HG03575 (cell line): ENCODE results near the gene TMEM82.

Experiments
- ATAC-seq: cut with Tn5 transposase; IDR thresholded peaks from one replicate; pipeline ENCODE4 v1.9.1; 2021; ENCODE audit not compliant: unreplicated experiment, insufficient number of reproducible peaks, low FRiP score; ENCODE audit errors: extremely low read depth

The TMEM82 gene

DNA sequence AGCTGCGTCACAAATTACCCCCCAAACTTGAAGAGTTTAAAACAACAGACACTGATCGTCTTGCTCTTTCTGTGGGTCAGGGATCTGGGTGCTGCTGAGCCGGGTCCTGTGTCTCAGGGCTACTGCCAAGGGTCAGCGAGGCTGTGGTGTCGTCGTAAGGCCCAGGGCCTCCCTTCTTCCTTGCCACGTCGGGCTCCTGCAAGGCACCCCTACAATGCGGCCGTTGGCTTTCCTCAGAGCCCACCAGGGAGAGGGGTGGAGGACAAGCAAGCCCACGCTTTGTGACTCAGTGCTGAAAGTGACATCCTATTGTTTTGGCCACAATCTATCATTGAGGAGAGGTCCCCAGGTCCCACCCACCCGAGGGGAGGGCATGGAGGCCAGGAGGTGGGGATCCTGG lies 8.6 kb downstream of the TMEM82 start:
- ATAC-seq, result no peak

DNA sequence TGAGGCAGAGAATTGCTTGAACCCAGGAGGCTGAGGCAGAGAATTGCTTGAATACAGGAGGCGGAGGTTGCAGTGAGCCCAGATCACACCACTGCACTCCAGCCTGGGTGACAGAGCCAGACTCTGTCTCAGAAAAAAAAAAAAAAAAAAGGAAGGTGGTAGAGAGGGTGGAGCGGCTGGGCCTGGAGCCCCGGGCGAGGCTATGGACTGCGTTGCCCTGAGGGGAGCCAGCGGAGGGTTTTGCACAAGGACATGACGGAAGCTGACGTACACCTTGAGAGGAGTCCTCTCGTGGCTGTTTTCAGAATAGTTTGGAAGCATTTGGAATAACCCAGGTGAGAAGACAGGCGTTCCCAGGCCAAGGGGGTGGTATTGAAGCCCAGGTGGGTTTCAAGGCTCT lies 9.4 kb downstream of the TMEM82 start:
- ATAC-seq, result no peak

DNA sequence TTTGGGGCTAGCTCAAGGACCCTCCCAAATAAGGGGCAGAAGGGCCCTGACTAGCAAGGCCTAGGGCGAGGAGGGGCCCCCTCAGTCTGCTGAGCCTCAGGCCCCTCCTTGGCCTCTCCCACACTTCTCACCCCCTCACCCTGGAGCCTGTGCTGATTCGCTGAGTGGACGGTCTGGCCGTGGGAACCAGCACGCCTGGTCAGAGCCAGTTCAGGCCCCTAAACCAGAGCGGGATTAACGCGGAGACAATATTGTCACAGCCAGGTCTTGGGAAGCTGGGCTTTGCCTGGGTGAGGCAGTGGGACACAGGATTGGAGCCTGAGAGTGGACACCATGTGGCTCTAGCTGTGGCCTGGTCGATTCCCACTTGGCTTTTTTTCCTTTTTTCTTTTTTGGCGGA lies 11.5 kb downstream of the TMEM82 start:
- ATAC-seq, result no peak

DNA sequence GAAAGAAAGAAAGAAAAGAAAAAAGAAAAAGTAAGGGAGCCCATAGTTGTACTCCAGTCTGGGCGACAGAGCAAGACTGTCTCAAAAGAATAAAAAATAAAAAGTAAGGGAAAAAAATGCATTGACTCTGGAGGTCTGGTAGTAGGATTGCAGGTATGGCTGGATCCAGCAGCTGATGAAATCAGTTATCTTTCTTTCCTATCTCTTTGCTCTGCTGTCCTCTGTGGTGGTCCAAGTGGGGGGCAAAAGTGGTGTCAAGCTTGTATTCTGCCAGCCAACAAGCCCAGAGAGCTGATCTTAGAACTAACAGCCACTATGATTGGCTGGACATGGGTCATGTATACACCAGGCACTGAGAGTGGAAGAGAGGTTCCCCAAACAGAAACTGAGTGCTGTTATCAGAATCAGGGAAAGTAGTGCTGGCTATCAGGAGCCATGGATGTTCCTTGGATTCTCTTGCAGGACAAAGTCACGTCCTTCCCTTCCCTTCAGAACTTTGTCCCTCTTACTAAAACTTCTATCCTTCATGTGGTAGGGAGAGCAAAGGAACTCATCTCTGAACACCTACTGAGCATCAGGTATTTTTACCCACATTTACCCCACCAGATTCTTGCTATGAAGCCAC lies 12.8 kb downstream of the TMEM82 start:
- ATAC-seq, result no peak

DNA sequence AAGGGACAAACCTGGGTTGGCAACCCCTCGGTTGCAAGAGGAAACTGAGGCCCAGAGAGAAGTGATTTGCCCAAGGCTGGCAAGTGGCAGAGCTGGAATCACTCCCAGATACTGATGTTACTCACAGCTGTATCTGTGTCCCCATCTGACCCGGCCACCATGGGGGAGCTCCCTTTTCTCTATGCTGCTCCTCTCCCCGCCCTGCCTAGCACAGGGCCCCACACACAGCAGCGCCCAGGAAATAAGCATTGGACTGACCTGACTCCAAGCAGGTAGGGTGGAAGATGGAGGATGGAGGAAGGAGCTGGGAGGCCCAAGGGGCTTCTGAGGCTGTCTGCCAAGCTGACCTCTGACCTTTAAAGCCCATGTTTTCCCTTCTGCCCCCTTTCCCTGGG lies 13.3 kb downstream of the TMEM82 start:
- ATAC-seq, result no peak

DNA sequence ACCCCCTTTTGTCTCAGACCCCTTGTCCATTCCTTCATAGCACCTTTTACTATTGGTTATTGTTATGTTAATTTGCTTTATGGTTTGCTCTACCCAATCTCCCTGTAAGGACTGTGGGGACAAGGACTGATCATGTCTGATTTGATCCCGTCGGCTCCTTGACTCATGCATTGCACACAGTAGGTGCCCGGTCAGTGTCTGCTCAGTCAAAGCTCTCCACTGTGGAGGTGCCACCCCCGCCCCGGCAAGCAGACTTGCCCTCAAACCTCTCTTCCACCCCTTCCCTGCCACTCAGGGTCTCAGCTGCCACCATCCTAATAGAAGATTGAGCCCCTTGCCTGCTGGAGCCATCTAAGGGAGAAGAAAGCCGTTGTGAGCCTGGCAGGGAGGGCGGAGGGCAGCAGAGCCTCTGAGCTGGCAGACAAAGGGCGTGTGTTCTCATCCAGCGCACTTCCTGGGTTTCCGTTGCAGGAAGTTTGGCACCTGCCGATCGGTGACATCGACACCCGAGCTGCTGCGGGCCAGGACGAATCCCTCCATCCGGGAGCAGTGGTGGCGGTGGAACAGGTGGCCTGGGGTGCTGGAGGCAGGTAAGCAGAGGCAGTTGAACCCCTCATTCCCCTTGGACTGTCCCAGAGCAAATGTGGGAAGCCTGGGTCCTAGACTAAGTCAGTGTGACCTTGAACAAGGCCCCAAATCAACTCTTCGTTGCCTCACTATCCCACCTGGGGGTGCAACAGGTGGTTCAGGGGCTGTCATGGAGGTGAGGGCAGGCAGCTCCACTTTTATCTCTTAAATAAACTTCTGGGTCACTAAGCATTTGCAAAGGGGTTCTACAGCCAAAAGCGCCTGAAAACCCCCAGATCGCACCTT lies 14.1 kb downstream of the TMEM82 start:
- ATAC-seq, result no peak

DNA sequence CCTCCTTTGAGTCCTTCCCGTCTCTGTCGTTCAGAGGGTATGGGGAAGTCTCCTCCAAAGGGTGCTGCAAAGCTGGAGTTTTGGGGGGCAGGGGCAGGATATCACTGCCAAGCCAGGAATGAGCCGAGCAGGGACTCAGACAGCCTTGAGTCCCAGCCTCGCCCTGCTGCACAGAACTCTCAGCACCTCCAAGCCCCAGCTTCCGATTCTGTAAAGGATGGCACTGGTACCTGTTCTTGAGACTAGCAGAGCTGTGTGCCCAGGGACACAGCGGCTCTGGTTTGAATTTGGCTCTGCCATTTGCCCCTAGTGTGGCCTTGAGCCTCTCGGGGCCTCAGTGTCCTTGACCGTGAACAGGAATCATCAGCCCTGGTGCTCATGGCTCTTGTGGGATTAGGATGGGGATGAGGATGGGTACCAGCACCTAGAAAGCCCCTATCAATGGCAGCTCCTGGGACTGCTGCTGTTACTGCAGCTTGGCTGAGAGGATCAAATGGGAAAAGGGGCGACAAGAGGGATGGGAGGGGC lies 14.8 kb downstream of the TMEM82 start:
- ATAC-seq, result no peak

DNA sequence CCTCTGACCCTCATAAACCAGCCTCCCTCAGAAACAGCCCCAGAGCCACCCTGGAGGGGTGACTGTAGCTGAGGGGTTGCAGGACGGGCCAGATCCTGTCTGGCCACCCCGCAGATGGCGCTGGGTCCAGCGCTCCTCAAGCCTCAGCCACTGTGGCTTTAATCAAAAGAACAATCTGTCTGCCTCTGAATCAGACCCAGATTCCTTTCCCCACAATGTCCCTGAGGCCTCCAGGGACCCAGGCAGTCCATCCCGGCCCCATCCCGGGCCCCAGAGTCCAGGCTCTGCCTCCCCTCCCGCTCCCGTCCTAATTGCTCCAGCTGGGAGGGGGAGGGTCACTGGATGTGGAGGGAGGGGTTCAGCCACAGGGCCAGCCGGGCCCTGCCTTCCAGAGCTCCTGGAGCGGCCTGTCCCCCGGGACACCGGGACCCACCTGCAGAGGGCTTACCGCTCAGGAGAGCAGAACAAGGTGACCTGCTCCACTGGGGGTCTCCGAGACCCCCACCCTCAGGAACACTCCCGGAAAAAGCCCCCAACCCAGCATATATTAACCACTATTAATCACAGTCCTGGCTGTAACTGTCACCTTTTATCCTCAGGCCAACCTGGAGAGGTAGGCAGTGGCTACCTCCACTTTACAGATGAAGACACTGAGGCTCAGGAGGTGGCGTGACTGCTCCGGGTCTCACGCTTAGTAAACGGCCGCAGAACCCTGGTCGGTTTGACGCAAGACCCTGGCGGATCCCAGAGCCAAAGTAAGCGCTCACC lies 15.5 kb downstream of the TMEM82 start:
- ATAC-seq, result no peak

DNA sequence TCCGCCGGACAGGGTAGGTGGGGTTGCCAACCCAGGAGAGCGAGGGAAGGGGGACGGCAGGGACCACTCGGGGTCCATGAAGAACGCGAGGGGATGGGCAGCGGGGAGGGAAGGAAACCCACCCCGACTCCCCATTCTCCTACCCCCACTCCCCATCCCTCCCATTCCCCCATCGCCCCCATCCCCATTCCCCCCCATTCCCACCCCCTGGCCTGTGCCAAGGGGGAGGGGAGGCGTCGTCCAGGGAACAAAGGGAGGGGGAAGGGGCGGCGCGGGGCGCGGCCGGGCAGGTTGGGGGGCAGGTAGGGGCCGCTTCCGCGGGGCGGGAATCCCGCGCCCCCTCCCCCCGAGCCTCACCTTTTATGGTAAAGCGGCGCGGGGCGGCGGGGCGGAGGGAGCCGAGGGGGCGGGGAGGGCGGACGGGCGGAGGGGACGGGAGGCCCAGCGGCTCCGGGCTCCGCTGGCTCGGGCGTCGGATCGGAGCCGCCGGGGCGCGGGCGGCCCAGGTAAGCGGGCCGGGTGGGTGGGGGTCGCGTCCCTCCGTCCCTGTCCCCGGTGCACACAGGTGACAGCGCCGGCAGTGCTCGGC lies 16.1 kb downstream of the TMEM82 start, which contains the start of gene FBLIM1:
Gene FBLIM1 (plus strand): TSS at position 453 of the 589 bp plus-strand sequence. CDS start 6,189 bp downstream, outside the sequence.
- ATAC-seq, result no peak

DNA sequence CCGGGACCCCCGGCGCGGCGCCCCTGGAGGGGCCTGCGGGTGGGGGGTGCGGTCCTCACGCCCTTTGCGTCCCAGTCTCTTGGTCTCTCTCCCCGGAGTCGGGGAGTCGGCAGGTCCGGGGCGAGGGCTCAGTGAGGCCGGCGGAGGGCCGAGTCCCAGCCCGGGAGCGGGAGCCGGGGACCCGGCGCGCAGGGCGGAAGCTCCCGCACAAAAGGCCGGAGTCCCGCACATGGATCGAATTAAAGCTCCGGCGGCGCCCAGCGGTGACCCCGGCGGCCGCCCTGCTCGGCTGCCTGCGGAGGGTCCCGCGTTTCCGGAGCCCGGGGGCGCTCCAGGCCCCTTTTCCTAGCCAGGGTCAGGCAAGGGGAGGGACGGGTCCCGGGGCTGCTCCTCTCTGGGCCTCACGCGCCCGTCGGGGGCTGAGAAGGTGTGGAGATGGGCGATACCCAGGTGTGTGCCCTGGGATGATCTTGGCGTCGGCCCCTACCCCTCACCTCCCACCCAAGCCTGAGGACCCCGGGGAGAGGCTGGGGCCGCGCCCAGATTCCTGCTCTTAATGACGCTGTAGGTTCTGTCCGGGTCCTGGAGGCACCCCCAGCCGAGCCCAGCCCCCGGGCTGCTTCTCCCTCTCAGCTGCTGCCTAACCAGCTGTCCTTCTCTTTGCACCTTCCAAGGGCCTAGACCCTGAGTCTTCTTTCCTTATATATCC lies 16.8 kb downstream of the TMEM82 start:
- ATAC-seq, result no peak

DNA sequence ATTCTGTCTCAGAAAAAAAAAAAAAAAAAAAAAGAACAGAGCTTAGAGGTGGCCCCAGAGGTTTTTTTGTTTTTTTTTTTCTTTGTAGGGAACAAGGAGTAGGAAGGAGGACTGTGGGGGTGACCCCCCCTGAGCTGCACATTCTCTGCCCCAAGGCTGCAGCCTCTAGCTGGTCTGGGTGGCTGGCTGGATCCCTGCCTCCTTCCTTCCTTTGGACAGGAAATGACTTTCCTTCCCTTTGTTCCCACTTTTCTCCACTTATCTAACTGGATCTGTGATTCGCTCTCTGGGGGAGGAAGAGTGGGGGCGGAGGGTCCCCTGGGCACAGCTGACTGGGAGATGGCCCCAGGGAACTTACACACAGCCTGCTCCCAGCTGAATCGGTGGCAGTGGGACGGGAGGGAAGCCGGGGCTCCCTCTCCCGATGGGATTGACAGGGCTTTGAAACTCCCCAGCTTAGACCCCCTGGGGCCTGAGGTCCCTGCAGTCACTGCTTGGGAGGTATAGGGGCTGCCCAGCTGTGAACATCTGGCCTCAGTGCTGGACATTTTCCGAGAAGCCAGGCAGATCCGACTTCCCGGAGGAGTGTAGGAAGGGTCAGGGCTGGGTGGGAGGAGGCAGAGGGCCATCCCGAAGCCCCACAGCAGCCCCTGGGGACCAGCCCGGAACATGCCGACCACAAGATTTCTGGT lies 18.4 kb downstream of the TMEM82 start:
- no peak for ATAC-seq

DNA sequence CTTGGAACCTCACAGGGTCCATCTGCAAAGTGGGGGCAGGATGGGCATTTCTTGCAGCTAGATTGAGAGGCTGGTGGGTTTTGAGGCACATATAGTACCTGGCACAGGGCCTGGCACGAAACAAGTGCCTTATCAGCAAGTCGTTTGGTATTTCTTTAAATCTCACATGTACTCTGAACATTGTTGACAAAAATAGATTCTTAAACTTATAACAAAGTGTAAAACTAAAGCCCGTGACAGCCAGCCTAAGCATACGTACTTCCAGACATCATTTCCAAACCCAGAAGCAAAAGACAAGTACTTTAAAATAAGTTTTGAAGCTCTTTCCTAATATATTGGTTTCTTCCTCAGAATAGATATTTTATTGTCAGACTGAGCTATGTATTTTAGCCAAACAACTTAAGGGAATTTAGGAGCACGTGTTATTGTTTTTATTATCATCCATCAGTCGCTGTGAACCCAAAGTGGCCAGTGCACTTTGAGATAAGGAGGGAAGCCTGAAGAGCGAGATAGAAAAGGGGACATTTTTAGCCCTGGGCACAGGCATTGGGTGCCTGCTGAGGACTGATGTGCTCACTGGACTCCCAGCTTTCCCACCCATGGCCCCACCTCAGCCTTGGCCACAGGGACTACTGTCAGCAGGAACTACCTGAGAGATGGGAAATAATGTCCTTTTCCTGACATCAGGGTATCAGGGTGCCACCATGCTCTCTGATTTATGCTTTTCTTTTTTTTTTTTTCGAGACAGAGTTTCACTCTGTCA lies 19.2 kb downstream of the TMEM82 start:
- no peak for ATAC-seq

DNA sequence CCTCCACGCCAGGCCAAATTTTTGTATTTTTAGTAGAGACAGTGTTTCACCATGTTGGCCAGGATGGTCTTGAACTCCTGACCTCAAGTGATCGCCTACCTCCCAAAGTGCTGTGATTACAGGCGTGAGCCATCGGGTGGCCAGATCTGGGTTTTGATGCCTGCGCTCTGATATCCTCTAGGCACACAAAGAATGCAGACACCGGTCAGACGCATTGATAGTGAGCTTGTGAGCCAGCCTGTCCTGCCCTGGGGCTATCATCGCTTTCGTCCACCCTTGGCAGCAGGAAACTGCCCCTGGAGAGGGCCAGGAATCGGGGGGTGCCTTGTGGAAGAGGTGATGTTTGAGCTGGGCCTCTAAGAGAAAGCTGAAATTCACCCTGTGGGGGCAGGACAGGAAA lies 20.2 kb downstream of the TMEM82 start:
- ATAC-seq, result no peak

DNA sequence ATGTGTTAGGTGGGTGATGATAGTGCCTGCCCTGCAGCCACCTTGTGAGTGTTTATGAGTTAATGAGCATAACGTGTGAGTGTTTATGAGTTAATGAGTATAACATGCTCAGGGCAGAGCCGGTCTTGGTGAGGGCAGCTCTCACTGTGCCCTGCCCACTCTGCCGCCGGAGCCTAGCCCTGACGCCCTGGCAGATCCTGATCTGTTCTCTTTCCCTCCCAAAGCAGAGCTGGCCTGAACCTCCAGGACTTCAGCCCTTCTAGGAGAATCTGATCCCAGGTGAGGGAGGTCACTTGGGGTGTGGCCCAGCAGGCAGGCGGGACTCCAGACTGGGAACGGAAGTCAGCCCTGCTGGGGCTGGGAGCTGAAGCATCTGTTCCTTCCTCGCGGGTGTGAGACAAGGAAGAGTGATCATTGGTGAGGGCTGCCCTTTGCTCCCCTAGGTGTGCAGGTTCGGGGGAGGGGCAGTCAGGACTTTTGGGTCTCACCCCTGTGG lies 22.0 kb downstream of the TMEM82 start:
- ATAC-seq, result no peak

DNA sequence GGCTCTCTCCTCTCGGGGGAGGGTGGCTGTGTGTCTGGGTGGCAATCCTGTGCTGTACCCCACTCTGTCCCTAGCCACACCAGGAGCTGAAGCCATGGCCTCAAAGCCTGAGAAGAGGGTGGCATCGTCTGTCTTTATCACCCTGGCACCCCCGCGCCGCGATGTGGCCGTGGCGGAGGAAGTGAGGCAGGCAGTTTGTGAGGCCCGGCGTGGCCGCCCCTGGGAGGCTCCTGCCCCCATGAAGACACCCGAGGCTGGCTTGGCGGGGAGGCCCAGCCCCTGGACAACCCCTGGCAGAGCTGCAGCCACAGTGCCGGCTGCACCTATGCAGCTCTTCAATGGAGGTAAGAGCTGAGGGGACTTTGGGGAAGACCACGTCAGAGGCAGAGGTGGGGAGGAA lies 22.6 kb downstream of the TMEM82 start:
- ATAC-seq, result no peak

DNA sequence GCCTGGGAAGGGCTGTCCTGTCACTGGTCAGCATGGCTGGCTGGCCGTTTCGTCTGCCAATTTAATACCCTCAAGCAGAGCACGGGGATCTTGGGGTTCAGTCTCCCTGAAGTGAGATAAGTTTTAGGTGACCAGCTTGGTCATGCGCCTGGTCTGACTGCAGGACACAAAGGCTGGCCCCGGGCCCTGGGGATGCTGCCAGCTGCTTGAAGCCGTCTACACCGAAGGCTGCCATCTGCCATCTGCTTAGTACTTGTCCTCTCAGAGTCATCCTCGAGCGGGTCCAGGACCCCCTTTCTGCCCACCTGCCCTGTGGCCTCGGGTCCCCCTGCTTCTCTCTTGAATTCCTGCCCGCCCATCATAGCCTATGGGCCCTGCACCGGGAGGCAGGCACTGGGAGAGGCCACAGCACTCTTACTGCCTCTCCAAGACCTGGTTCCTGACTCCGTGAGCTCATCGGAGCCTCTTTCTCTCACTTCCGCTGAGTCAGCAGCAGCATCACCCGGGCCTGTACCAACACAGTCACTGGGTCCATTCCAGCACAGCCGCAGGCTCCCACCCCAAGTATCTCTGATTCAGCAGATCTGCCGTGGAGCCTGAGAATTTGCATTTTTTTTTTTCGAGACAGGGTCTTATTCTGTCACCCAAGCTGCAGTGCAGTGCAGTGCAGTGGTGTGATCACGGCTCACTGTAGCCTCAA lies 23.3 kb downstream of the TMEM82 start:
- no peak for ATAC-seq

DNA sequence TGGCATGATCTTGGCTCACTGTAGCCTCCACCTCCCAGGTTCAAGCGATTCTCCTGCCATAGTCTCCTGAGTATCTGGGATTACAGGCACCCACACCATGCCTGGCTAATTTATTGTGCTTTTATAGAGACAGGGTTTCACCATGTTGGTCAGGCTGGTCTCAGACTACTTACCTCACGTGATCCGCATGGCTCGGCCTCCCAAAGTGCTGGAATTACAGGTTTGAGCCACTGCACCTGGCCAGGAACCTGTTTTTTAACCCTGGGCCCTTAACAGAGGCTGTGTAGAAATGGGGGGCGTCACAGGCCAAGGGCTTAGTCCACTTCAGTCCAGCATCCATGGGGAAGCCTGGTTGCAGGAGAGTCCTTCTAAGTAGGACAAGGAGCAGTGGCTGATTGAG lies 25.6 kb downstream of the TMEM82 start:
- ATAC-seq, result no peak
